Astrocyte of the cerebellum (primary cell): ENCODE measurements around the gene SERP1.

ENCODE experiments used
- DNase-seq: peaks from one replicate; pipeline ENCODE4 v3.0.0-alpha.2; 2011; ENCODE audit warnings: low read depth
- H3K4me3 ChIP-seq: 2 replicates; pipeline ENCODE4 v1.5.1; 2011; ENCODE audit warnings: mild to moderate bottlenecking, low read depth, low read length, moderate library complexity
- in situ Hi-C: cut with HindIII; loops from 2 replicates; pipeline ENCODE4 v1.10.0; 2017; ENCODE audit warnings: low sequenced_read_pairs
- TF ChIP-seq, protein P1 (sequence below): IDR thresholded peaks from 2 replicates; pipeline ENCODE4 v1.5.1; 2012; ENCODE audit warnings: low read length, low read depth, moderate library complexity, mild to moderate bottlenecking; ENCODE audit errors: missing control alignments

SERP1 gene

DNA sequence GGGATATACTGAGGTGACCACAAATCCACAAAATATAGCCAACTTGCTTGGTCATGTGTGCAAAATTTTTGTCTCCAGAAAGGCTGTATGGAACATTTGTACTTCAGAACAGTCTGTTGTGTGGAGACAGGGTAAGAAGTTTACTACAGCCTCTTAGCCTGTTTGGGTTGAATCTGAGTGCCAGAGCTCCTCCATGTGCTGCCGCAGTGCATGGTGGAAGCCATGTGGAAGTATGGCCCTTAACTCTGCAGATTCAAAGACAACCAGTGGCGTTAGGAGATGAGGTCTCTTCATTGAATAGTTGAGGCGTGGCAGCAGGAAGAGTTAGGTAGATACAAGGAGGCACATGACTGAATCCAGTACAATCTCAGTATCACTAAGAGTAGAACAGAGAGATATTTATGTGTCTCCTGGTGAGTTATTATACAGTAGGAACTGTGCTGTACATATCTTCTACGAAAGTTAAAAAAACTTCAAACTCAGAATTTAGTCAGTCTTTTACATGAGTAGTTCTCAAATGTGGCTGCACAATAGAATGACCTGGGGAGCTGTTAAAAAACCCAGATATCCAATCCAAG is 9.7 kb upstream of the SERP1 start:
- in situ Hi-C loops, result no loop called here
- TF ChIP-seq, protein P1, sequence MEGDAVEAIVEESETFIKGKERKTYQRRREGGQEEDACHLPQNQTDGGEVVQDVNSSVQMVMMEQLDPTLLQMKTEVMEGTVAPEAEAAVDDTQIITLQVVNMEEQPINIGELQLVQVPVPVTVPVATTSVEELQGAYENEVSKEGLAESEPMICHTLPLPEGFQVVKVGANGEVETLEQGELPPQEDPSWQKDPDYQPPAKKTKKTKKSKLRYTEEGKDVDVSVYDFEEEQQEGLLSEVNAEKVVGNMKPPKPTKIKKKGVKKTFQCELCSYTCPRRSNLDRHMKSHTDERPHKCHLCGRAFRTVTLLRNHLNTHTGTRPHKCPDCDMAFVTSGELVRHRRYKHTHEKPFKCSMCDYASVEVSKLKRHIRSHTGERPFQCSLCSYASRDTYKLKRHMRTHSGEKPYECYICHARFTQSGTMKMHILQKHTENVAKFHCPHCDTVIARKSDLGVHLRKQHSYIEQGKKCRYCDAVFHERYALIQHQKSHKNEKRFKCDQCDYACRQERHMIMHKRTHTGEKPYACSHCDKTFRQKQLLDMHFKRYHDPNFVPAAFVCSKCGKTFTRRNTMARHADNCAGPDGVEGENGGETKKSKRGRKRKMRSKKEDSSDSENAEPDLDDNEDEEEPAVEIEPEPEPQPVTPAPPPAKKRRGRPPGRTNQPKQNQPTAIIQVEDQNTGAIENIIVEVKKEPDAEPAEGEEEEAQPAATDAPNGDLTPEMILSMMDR, result no peak
- H3K4me3 ChIP-seq, result no peak overlapping the region
- DNase-seq, result no peak

DNA sequence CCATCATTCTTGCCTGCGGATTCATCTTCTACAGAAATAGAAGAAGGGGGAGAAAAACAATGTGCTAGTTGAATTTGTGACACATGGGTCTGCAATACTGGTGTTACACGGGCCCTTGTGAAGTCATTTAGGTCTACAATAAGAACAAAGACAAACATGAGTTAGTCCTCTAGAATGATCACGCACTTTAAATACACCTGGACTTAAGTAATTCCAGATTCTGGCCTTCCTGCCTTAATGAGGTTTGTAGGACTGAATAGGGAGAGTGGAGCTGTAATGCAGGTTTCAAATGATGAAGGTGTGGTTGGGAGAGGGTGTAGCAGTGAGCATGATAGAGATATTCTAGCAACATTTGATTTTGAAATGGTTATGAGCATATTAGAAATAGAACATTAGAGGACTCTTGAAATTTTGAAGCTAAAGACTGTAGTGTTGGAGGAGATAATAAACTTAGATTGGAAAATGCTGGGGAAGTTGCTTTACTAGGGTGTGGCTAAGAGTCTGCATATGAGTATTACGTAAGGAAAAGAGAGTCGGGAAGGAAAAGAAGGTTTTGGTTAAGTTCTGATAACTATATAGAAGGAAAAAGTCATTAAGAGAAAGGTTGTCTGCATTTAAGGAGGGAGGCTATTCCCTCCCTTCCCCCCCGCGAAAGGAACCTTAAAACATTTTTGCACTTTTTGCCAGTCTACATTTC is 897 bp upstream of the SERP1 start:
- in situ Hi-C loops, result no loop called here
- no peak for DNase-seq

DNA sequence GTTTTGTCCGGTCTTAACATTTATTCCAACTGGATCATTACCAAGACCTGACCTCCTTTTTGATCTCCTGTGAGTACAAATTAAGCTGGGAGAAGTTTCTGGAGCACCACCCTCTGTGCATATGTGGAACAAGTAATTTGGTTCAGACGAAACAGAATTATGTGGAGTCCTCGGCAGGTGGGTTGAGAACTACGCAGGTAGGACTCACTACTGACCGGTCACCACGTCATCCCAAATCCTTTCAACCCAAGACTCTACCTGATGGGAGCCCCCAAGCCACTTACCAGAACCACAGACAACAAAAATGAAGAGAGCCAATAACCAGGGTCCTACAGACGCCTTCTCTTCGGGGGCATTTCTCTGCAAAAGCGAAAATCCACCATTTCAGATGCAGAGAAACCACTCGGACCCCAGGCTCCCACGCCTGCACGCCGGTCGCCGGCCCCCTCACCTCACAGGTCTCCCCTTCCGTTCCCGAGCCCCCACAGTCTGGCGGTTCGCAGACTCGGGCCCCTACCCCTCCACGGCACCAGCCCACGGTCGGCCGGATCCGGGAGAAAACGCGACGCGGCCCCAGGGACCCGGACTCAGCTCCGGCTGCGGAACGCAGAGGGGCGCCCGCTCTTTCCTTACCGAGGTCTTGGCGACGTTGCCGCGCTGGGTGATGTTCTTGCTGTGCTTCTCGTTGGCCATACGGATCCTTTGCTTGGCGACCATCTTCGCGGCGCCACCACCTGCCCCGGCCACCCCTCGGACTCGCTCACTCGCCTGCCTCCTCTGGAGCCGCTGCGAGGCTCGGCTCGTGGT is 674 bp downstream of the SERP1 start:
- TF ChIP-seq, protein P1, result no peak
- in situ Hi-C loops, result no loop called here
- H3K4me3 ChIP-seq, result peak overlapping the region; percentile 88
- no peak for DNase-seq

More for the DNA sequence above, 897 bp upstream of the SERP1 start:
- TF ChIP-seq, protein P1, result no peak
- H3K4me3 ChIP-seq, result peak overlapping the region; percentile 88

DNA sequence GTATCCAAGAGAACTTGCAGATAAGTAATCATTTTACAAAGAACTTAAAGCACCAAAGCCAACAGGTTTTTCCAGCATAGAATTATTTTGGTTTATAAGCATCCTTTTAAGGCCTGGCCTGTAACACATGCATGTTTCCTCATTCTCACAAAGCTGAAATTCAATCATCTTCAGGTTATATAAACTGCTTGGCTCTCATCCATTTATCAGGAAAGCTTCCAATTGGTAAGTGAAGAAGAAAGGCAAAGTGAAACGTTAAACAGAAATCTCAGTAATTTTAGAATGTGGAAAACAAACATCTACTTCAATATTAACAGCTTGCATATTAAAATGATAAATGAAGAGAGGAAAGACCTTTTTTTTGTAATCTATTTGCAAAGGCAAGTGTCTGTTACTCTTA is 1.6 kb downstream of the SERP1 start:
- peak overlapping the region; percentile 88 for H3K4me3 ChIP-seq
- in situ Hi-C loops, result no loop called here
- TF ChIP-seq, protein P1, result no peak
- peak; percentile 23 for DNase-seq

DNA sequence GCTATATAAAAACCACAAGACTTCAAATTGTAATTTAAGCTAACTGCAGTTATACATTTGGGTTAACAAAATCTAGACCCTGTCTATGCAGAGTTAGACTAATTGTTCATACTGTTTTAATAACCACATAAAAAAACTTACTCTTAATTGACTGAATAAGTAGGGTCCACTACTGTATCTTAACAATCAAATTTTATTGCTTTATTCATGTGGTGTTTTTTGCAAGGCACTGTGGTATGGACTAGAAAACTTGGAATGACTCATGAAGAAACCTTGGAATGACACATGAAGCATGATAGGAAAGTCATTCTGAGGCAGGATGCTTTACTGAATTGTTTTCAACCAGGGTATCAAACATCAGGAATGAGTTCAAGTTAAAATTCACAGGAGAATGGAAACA is 2.3 kb downstream of the SERP1 start:
- TF ChIP-seq, protein P1, result no peak
- H3K4me3 ChIP-seq, result no peak overlapping the region
- DNase-seq, result no peak
- in situ Hi-C loops, result no loop called here

DNA sequence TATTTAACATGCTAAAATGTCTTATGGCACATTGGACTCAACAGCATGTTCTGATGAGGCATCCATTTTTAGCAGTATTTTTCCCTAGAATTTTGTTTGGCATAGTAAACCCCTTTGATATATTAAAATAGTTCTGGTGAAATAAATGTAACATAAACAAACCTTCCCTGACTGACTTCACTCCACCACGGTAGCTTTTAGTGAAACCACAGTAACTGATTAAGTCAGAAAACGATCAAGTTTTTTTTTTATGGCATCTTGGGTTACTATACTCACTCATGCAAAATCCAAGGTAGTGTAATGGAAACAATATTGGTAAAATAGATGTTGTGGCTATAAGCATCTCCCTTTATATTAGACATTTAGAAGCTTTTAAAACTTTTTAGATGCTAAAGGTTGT is 2.8 kb downstream of the SERP1 start:
- in situ Hi-C loops, result no loop called here
- DNase-seq, result no peak
- no peak overlapping the region for H3K4me3 ChIP-seq
- TF ChIP-seq, protein P1, result no peak
